ENCODE measurements around the gene ITPR1. TPM values are rescaled to one million over a fixed set of nuclear protein-coding genes. Genes with fewer than 3 reads are reported as not detected.

ITPR1 gene
- total and polyA plus RNA-seq, 2 of the 4 experiments (the other 2 are of a cell fraction), result 1.8 to 5.7 TPM

GRCh38 chr3:4529876-4530588 is 36.9 kb downstream of the ITPR1 start:
- dilution Hi-C loops (cut with HindIII; ENCODE audit: low sequenced_read_pairs, unreplicated experiment), result no loop called here
- H3K36me3 ChIP-seq (ENCODE audit: control insufficient read depth, insufficient read depth, low read length), result no peaks in the 10 kb centered on the region
- no peak for ATAC-seq (ENCODE audit: low read depth)

More at GRCh38 chr3:4529876-4530588, 36.9 kb downstream of the ITPR1 start:
- Histone ChIP-seq H4K8ac (ENCODE audit: low read depth in 2 of 2, low read length in 2 of 2) (no peak overlapping the region), H4K91ac (ENCODE audit: insufficient read depth, low read depth, low read length) (no peak overlapping the region), H2BK120ac (ENCODE audit: low read depth, low read length) (no peak overlapping the region), H2AK5ac (ENCODE audit: low read depth, low read length) (no peak overlapping the region), H3K4me3 (ENCODE audit: insufficient read depth, low read depth, low read length) (no peak overlapping the region), H2BK15ac (ENCODE audit: low read depth, low read length) (no peak overlapping the region), H3K56ac (ENCODE audit: extremely low read depth, insufficient read depth, low read length) (no peak overlapping the region), H3K4ac (ENCODE audit: low read depth, low read length) (no peak overlapping the region), H3K9me1 (ENCODE audit: insufficient read depth, low read length) (no peaks in the 10 kb centered on the region), H3K27me3 (ENCODE audit: control insufficient read depth, insufficient read depth, low read length) (no peaks in the 10 kb centered on the region; the same call in 1 of the 2 replicates), H3K27ac (ENCODE audit: insufficient read depth, low read length) (no peak overlapping the region), H3K18ac (ENCODE audit: low read depth, low read length) (no peak overlapping the region), H3K23ac (ENCODE audit: low read depth, low read length) (no peak overlapping the region), H3K9ac (ENCODE audit: low read depth, low read length) (no peak overlapping the region), H3K4me2 (ENCODE audit: low read depth, low read length) (no peak overlapping the region), H2AK9ac (replicated peaks; ENCODE audit: low read depth, low read length, poor library complexity) (no peak overlapping the region), H2BK20ac (ENCODE audit: low read depth, low read length) (no peak overlapping the region), H2AFZ (replicated peaks; ENCODE audit: low read length, poor library complexity) (no peak overlapping the region), H3K4me1 (ENCODE audit: control insufficient read depth, insufficient read depth, low read length) (no peaks in the 10 kb centered on the region; the same call in 1 of the 2 replicates), H2BK5ac (ENCODE audit: low read depth, low read length, poor library complexity, severe bottlenecking) (no peak overlapping the region), H3K14ac (replicated peaks; ENCODE audit: low read depth, low read length) (no peak overlapping the region), H3K79me1 (ENCODE audit: low read depth in 1 of 2, low read length in 2 of 2) (no peaks in the 10 kb centered on the region), H3K9me3 (ENCODE audit: control insufficient read depth, insufficient read depth, low read length) (no peaks in the 10 kb centered on the region), H4K5ac (ENCODE audit: low read depth, low read length) (no peak overlapping the region), H4K20me1 (ENCODE audit: insufficient read depth, low read length) (no peaks in the 10 kb centered on the region)
- CTCF ChIA-PET, result no interaction called here
- WGBS, 2 experiments (ENCODE audit: extremely low coverage in 2 of 2, insufficient read length in 1 of 2), result 60% methylated on average over 1 of the region's 7 CpGs; no CpG with 5 or more reads in 1 of the 2 experiments
- in situ Hi-C loops (cut with MboI; ENCODE audit: low sequenced_read_pairs), result no loop called here
- intact Hi-C loops (cut with micrococcal nuclease), result no loop called here
- no peak for DNase-seq
- TF ChIP-seq CTCF (conservative IDR thresholded peaks at IDR 0.05; ENCODE audit: low read depth, low read length) (no peak), NFE2L2 (IDR thresholded peaks at IDR 0.05; ENCODE audit: low read depth, low read length) (no peak), RAD21 (IDR thresholded peaks at IDR 0.05; ENCODE audit: low read length) (no peak), SMC3 (IDR thresholded peaks at IDR 0.05; ENCODE audit: low read depth, low read length) (no peak), FOS (IDR thresholded peaks at IDR 0.05; ENCODE audit: low read depth, low read length) (no peak), POLR2A (IDR thresholded peaks at IDR 0.05; ENCODE audit: low read depth, low read length) (no peak)
- no TSS peak for BruUV-seq (replicated peaks)
- POLR2A ChIA-PET (ENCODE audit: unreplicated experiment), result no interaction called here
